GM21576 (cell line): ENCODE data around the gene ABCC6.
"Not testable (repeated sequence)": the region's sequence is repeated elsewhere in the genome, so short reads cannot be mapped to it uniquely, and the experiment has no call there.

Experiments used
- ATAC-seq: cut with Tn5 transposase; IDR thresholded peaks from one replicate; pipeline ENCODE4 v1.9.1; 2021; ENCODE audit warnings: mild to moderate bottlenecking, moderate library complexity; ENCODE audit not compliant: unreplicated experiment

ABCC6 gene

DNA sequence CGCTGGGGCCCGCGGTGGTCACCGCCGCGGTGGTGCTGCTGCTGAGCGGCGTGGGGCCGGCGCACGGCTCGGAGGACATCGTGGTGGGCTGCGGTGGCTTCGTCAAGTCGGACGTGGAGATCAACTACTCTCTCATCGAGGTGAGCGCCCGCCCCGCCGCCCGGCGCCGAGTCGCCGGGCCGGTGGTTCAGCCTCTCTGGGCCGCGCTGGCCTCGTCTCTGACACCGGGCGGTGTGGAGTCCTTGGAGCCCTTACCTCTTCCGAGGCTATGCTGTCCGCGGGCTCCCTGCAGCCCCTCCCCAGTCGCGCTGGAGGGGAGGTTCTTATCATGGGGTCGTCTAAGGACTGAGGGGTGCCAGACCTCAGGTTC is 9.4 kb upstream of the ABCC6 start:
- not testable (repeated sequence) for ATAC-seq

DNA sequence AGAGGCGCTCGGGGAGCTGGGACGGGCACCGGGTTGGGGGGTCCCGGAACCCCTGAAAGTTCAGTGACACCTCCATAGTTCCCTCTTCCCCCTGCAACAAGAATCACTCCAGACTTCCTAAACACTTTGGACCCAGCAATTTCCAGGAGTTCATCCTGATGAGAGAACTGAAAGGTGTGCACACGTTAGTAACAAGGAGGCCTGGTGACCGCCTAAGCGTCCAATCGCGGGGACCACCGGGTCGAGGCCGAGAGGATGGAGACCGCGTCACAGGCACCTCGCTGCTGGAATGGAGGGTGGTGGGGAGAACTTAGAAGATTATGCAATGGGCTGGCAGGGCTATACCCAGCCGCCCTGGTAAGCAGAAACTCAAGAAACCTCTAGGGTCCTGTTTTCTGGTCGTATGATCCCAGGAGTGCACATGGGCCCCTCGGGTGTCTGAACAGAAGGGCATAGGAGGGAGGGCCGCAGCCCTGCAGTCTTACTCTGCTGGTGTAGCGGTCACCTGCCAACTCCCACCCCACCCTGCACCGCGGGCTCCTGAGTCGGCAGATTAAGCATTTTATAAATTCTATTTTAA is 458 bp upstream of the ABCC6 start:
- not testable (repeated sequence) for ATAC-seq

DNA sequence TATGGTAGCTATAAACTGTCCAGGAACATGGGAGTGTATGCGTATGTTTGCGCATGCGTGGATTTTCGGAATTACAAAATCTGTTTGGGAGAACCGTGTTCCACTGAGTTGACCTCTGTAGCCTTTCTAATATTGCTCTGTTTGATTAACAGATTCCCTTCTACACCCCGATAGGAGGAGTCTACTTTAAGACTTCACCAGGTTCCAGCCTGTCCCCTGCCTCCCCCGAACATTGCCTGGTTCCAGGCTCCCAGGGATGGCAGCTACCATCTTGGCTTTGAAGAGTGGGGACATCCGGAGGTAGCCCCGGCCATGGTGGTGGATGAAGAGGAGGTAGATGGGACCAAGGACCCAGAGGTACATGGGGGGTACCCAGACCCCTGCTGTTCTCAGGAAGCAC is 1.9 kb downstream of the ABCC6 start:
- ATAC-seq: not testable (repeated sequence)

DNA sequence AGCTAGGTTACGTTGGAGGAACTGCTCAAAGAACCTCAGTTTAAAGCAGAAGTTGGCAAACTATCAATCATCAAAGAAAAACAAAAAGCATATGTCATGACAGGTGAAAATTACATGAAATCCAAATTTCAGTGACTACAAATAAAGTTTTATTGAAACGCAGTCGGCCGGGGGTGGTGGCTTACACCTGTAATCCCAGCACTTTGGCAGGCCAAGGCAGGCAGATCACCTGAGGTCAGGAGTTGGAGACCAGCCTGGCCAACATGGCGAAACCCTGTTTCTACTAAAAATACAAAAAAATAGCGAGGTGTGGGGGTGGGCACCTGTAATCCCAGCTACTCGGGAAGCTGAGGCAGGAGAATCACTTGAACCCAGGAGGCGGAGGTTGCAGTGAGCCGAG is 2.8 kb downstream of the ABCC6 start:
- not testable (repeated sequence) for ATAC-seq

DNA sequence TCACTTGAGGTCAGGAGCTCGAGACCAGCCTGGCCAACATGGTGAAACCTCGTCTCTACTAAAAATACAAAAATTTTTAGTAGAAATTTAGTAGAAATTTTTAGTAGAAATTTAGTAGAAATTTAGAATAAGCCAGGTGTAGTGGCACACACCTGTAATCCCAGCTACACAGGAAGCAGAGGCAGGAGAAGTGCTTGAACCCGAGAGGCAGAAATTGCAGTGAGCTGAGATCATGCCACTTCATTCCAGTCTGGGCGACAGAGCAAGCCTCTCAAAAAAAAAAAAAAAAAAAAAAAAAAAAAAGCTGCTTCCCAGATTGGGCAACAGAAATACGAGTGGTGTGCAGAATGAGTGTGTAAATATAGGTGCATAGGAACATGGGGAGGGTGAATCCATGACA is 4.5 kb downstream of the ABCC6 start:
- not testable (repeated sequence) for ATAC-seq

DNA sequence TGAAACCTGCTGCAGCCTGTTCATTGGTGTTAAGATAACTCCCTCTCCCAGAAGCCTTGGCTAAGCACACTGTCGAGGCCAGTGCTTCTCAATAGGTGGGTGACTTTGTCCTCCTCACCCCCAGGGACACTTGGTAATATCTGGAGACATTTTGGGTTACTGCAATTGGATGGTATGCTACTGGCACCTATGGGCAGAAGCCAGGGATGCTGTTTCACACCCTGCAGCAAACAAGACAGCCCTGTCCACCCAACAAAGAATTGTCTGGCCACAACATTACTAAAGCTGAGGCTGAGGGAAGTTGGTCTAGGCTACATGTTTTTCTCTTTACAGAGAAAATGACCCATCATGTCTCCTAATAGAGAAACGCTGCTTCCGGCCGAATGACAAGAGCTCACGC is 4.9 kb downstream of the ABCC6 start:
- not testable (repeated sequence) for ATAC-seq

DNA sequence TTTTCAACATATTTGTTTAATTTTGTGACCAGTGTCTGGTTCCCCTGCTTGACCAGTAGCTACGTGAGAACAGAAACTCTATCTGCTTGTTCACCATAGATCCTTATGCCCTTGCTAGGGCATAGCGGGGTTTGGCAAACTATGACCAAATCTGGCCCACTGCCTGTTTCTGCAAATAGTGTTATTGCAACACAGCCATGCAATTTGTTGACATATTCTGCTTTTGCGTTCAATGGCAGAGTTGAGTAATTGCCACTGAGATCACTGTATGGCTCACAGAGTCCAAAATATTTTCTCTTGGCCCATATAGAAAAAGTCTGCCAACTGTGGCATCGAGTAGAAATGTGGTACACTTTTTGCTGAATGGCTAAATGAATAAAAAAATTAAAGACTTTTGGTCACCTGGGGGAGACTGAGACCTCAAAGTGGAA is 9.4 kb downstream of the ABCC6 start:
- ATAC-seq: not testable (repeated sequence)

DNA sequence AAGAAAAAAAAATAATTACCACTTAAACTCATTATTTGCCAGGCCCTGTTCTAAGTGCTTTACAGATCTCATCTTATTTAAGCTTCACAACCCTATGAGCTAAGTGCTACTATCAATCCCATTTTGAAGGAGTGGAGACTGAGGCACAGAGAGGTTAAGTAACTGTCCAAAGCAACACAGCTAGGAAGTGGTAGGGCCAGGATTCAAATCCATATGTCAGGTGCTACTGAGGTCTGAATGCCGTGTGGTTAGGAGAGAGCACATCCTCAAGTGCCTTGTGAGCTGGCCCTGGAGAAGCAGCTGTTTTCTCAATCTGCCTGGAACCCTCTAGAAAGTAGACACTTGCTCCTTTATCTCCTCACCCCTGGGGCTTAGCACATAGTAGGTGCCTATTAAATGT is 11.9 kb downstream of the ABCC6 start:
- not testable (repeated sequence) for ATAC-seq

DNA sequence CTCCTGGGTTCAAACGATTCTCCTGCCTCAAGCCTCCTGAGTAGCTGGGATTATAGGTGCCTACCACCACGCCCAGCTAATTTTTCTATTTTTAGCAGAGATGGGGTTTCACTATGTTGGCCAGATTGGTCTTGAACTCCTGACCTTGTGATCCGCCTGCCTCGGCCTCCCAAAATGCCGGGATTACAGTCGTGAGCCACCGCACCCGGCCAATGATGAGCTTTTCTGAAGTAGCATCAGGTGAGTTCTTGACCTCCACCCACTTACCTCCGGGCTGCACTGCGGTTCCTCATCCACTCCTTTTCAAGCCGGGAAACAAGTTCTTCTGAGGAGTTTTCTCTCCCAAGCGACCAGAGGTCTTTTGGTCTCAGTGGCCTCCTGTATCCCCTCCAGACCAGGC is 14.8 kb downstream of the ABCC6 start:
- ATAC-seq: not testable (repeated sequence)

DNA sequence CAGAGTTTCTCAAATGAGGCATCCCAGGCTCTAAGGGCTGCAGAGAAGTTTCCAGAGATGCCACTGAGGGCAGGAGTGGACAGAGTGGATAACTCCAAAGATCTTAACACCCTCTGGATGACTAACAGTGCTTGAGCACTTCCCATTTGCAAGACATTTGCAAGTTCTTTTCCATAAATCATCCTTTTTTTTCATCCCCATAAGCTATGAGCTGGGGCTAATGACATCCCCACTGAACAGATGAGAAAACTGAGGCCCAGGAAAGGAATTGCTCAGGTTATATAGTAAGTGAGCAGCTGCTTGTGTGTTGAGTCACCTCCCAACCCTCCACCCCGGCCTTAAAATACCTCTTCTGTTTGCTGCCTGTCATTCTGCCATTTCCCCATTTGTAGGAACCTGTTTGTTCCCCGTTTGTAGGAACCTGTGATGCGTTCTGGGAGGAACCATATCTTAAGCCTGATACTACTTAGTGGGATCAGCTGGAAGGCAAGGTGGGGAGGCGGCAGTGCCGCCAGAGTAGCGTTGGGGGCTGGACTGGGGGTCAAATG is 15.4 kb downstream of the ABCC6 start:
- ATAC-seq: not testable (repeated sequence)

DNA sequence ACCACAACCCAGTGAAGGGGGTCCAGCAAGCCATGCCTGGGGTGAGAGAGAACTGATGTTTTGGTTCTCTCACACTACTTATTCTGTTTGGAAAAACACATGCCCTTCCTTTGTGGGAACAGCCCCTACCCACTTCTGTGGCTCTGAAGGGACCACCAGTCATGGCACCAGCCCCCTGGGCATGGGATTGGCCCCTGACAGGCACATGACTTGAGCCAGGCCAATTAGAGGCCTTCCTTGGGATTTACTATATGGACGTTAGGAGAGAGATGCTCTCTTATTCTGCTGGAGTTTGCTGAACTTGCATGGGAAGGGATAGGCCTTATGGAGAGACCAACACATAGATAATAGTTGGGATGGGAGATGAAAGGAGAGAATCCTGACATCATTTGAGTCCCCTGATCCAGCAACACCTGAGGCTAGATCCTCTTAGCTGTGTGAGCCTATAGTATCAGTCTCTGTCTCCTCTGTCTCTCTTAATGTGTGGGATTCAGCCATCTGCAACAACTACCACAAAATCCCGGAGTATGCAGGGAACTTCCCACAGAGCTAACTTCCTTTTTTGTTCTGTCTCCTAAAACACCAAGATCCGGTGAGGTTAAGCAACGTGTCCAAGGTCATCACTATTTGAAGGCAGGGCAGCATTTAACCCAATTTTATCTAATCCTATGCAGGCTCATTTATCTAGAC is 16.1 kb downstream of the ABCC6 start:
- ATAC-seq: not testable (repeated sequence)

DNA sequence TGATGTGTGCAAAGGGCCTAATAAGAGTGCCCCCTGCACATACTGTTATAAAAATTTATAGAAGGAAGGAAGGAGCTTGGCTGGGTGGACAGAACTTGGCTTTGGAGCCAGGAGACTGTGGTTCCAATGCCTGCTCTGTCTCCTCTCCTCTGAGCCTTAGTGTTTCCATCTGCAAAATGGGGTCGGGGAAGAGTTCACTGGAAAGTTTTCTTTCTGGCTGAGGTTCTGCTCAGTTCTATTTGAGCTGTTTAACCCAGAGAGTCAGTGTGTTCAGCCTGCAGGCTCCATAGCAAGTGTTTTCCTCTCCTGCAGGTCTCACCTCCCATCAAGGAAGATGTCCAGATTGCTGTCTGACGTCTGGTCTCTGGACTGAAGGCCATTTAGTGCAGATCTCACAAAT is 17.4 kb downstream of the ABCC6 start:
- not testable (repeated sequence) for ATAC-seq

DNA sequence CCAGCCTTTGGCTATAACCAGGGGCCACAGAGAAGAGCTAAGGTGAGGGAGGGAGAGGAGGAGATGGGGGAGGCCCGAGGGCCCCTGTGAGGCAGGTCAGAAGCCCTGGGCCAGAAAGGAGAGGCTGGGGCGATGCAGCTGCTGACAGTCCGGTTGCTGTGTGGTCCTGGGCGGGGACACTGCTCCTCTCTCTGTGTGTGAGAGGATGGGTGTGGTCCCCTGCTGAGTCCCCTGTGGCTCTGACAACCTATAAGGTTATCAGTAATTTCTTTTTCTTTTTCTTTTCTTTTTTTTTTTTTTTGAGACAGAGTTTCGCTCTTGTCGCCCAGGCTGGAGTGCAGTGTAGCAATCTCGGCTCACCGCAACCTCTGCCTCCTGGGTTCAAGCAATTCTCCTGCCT is 18.7 kb downstream of the ABCC6 start:
- not testable (repeated sequence) for ATAC-seq

DNA sequence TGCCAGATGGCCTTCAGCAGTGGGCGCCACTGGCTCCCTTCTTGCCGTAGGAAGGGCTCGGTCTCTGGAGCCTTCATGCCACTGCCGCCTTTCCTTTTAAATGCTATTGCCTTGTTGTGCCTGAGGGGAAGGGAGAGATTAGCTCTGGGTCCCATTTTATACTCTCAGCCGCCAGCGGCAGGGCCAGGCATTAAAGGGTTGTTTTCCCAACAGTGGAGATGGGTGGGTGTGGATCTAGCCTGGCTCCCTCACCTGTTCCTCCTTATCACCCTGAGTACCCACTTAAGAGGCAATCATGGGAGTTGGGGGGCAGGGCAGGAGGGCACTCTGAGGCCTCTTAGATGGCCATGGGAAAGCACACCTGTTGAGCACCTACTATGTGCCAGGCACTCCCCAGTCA is 19.8 kb downstream of the ABCC6 start:
- not testable (repeated sequence) for ATAC-seq

DNA sequence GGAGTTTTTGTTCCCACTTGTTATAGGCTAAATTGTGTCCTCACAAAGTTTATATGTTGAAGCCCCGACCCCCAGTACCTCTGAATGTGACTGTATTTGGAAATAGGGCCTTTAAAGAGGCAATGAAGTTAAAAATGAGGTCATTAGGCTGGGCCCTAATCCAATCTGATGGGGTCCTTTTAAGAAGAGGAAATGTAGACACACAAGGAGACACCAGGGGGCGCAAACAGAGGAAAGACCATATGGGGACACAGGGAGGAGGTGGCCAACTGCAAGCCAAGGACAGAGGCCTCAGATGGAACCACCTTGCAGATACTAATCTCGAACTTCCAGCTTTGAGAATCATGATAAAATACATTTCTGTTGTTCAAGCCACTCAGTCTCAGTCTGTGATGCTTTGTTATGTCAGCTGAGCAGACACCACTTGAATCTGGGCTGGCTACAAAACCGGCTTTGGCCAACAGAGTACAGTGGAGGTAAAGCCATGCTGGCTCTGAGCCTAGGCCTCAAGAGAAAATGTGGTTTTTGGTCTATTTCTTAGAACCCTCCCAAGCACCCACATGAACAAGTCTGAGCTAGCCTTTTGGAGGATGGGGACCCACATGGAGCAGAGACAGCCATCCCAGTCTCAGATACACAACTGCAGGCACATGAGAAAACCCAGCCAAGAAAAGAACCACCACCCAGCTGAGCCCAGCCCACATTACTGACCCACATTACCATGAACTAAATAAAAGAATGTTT is 20.7 kb downstream of the ABCC6 start:
- ATAC-seq: not testable (repeated sequence)

DNA sequence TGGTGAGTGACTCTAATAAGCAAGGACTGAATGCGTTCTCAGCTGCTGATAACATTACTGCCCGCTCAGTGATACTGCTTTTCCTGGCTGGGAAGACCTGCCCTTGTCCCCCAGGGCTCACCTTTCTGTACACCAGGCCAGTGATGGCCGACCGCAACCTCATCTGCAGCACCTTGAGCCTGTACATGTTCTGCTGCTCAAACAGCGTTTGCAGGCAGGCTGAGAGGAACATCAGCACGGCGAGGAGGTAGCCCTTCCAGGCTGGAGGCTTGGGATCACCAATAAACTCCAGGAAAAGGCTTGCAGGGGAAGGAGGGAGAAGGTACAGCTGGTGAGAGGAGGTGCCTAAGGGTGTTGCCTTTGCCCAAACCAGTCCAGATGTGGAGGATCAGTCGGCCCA is 21.4 kb downstream of the ABCC6 start:
- not testable (repeated sequence) for ATAC-seq

DNA sequence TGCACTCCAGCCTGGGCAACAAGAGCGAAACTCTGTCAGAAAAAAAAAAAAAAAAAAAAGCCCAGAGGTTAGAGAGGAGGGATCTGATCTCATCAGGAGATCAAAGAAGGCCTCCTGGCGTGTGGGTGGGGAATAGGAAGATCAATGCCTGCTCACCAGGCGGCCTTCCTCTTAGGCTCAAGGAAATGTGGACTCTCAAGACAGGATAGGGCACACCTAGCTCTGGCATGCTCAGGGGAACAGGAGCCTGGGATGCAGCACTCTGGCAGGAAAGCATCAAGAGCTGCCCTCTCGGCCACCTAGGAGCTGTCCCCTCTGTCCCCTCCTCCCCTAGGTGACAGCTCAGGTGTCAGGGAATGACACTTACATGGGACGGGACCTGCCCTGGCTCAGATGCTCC is 22.9 kb downstream of the ABCC6 start:
- not testable (repeated sequence) for ATAC-seq

DNA sequence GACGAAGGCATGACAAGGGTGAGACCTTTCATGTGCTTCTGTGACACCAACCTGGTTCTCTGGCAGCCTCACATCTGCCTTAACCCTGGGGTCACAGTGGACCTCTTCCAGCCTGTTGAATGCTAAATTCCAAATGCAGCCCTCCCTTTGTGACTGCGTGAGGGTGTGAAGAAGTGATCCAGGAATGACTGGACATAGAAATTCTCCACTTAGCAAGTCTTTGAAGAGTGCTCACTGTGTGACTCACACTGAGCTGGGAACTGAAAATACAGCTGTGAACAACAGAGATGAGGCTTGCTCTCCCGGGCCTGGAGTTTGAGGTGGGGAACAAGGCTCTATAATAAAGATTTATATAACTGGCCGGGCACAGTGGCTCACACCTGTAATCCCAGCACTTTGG is 23.9 kb downstream of the ABCC6 start:
- ATAC-seq: not testable (repeated sequence)

DNA sequence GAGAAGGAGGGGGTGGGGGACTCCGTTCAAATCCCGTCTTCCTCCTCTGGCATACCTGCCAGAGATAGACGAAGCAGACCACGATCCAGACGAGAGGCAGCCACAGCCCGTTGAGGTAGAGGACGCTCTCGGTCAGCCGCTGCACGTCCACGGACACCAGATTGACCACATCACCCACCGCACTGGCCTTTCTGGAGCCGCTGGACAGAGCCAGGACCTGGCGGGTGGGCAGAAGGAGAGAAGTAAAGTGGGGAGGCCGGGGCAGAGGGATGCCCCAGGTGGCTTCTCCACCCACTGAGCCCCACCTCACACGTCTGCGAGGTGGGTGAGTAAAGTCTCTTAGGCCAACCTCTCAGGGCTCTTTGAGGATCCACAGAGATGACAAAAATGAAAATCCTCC is 25.3 kb downstream of the ABCC6 start:
- no peak for ATAC-seq

DNA sequence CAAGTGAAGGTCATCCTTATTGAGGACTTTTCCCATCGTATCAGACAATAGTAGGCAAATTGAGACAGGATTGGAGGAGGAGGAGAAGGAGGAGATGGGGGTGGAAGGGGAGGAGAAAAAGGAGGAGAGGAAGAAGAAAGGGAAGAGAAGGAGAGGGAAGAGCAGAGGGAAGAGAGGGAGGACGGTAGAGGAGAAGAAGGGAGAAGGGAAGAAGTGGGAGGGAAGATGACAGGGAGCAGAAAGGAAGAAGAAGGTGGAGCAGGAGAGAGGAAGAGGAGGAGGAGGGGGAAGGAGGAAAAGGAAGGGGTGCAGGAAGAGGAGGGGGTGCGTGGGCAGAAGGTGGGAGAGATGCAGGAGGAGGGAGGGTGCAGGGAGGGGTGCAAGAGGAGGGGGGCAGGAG is 26.0 kb downstream of the ABCC6 start:
- no peak for ATAC-seq

DNA sequence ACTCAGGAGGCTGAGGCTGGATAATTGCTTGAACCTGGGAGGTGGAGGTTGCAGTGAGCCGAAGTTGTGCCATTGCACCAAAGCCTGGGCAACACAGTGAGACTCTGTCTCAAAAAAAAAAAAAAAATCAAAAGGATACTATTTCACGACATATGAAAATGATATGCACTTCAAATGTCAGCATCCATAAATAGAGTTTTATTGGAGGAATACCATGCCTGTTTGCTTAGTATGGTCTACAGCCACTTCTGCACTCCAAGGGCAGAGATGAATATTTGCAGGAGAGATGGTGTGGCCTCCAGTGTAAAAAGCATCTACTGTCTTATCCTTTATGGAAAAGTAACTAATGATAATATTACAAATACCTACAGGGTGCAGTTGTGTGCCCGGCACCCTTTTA is 27.2 kb downstream of the ABCC6 start:
- no peak for ATAC-seq
